HG03108 (cell line): ENCODE data around the gene WAC.

Experiments used
- ATAC-seq: cut with Tn5 transposase; IDR thresholded peaks from one replicate; pipeline ENCODE4 v1.9.1; 2021; ENCODE audit warnings: moderate library complexity; ENCODE audit not compliant: unreplicated experiment

Gene WAC

DNA sequence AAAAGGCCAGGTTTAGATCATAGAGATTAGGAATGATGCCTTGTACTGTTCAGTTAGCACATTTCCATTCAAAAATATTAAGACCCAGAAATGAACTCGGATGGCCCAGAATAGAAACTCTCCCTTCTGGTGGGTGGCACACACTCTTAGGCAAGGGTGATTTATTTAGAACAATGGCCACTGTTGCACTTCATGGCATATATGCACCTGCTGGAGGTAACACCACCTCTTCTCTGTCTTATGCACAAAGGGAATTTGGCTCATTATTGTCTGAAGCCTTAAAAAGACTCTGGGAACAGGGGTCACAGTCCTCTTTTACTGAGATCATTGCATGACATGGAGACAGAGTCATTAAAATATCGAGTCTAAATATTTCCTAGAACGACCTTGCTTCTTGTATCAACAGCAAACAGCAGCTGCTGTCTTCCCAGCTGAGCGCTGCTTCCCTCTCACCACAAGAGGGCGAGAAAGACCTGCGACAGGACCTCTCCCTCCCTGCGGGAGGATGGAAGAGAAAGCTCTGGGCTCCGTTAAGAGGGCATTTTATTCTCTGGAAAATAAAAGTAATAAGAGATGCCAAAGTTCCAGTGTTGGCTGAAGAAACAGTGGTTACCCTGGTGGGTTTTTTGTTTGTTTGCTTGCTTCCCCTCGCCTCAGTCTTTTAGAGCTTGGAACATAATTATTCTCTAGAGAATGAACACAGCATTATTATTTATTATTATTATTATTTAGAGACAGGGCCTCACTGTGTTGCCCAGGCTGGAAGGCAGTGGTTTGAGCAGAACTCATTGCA lies 130.9 kb downstream of the WAC start:
- peak; percentile 76 for ATAC-seq

DNA sequence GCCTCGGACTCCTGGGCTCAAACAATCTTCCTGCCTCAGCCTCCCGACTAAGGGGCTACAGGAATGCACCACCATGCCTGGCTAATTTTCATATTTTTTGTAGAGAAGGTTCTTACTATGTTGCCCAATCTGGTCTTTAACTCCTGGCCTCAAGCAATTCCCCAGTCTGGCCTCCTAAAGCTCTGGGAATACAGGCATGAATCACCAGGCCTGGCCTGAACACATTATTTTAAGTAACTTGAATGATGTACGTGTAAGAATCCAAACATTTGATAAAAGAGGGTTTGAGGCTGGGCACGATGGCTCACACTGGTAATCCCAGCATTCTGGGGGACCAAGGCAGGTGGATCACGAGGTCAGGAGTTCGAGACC lies 131.4 kb downstream of the WAC start:
- no peak for ATAC-seq

DNA sequence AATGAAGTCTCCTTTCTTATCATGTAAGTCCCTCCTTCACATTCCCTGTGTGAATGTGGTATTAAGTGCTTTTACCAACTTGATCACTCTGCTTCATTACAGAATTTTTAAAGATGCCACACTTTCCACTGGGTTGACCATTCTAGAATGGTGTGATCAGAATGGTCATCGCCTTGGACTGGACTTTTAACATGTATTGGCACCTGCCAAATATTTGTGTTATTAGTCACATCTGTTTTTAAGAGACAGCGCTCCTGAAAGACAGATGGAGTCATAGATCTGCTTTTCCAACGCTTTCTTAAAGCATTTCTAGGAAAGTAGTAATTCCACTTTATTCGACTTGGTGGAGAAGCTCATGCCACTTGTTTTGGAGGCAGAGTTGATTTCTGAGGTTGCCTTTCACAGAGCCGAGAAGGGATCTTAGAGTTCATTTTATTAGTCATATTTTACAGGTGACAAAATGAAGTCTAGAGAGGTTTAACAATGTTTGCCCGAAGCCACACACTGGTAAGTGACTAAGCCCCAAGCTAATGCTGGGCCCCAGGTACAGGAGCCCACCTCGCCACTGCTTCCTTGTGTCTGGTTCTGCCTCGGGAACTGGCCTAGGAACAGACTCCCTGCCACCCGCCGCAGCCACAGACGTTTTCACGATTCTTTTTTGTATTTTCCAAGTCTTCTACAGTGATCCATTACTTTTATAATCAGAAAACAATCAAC lies 134.0 kb downstream of the WAC start:
- no peak for ATAC-seq

DNA sequence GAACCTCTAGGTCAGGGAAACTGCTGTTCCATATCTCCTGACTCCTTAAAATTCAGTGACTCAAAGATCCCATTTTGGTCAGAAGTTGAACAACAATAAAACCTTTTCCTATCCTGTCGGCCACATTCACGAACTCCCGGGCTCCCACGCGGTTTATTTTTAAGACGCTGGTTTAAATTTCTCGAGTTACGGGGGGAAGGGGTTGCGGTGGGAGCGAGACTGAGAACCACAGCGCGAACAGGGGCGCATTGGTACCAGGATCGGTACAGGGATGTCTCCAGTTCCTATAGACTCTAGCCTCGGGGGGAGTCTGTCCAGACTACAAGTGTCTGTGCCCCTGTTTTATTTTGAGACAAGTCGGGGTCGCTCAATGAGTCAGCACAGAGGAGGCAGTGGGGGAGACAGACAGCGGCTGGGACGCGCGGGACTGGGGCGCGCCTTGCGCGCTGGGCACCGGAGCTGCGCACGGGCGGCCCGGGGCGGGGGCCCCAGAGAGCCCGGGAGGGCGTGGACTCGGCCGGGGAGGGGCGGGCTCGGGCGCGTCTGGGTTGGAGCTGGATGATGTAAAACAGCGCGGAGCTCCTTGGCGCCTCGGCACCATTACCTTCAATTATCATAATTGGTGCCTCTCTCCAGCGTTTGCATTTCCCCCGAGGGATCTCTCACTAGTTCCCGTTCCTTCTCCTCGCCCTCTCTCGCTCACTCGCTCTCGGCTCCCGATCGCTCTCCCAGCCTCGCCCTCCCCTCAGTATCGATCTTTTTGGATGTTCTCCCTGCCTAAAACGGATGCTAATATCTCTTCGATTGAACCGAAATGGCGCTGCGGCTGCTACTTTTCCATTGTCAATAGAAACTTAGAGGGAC lies 135.7 kb downstream of the WAC start:
- no peak for ATAC-seq

DNA sequence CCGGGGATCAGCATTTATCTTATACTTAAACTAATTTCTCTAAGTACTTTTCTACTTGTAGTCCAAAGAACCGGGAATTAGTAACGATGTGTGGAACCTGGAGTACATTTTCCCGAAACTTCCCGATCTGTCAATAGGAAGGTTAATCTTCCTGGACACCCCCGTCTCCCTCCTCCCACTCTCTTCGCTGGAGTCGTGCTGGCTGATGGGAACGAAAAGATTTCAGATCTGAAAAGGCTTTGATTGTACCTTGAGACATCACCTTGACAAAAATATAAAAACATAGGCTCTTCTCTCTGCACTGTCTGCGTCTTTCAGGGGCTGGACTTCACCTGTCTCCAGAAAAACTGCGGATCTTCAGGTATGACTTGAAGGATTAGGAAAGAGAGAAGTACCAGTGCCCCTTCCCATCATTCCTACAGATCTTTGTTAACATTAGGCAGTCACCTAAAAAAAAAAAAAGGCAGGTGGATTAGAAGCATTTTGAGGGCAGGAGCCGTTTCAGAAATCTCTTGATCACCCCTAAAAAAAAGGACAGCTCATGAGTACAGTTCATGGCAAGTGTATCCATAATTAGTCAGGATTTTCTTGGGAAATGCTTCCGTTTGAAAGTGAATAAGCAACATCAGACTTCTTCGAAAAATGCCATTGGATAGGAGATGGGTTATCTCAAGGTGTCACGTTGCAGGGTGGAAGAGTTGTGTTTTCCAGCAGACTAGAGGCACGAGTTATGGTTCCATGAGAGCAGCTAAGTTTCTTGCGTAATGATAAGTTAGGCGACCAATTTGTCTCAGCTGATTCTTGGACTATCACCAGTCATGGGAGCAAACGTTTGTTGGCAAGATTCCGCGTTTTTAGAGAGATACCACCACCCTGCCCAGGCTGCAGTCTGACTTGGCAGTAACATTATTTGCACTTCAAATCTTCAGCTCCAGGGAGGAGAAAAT lies 136.6 kb downstream of the WAC start:
- ATAC-seq: no peak
